Thyroid gland (tissue), 4 donors: ENCODE data around the gene FKBP10. TPM values are rescaled to one million over a fixed set of nuclear protein-coding genes. Genes with fewer than 3 reads are reported as not detected.

Experiments
- DNase-seq, 2 donors: peaks; one replicate each; pipeline ENCODE4 v3.0.0-alpha.2; 2019
- H3K27ac ChIP-seq, 3 donors: fragments of 200-600 bp; sonication (generic); 1 replicate in 2 of 3; 2 replicates in 1 of 3; pipeline ENCODE4 v1.5.1; 2016 to 2019; ENCODE audit warnings: mild to moderate bottlenecking in 1 of 3, moderate library complexity in 1 of 3
- H3K27me3 ChIP-seq: fragments of 200-600 bp; sonication (generic); one replicate; pipeline ENCODE4 v1.5.1; 2019
- H3K36me3 ChIP-seq, 2 donors: fragments of 200-600 bp; sonication (generic); one replicate each; pipeline ENCODE4 v1.5.1; 2016 to 2019
- H3K4me1 ChIP-seq, 2 donors: fragments of 200-600 bp; sonication (generic); one replicate each; pipeline ENCODE4 v1.5.1; 2017 to 2019
- H3K4me3 ChIP-seq, 3 donors: fragments of 200-600 bp; sonication (generic); replicated peaks in 1 of 3; 1 replicate in 2 of 3; 2 replicates in 1 of 3; pipeline ENCODE4 v1.5.1; 2016; ENCODE audit warnings: mild to moderate bottlenecking in 1 of 3
- H3K9me3 ChIP-seq: fragments of 200-600 bp; sonication (generic); one replicate; pipeline ENCODE4 v1.5.1; 2017
- CTCF ChIP-seq, 6 experiments: fragments of 200-600 bp in 3 of 6; fragments of 450-650 bp in 3 of 6; sonication (generic) in 3 of 6; IDR thresholded peaks; one replicate each; pipeline ENCODE4 v1.5.1; 2016 to 2019; ENCODE audit warnings: antibody characterized with exemption in 6 of 6, mild to moderate bottlenecking in 2 of 6, inconsistent platforms in 1 of 6, moderate library complexity in 1 of 6
- POLR2A ChIP-seq, 2 donors: fragments of 450-650 bp; IDR thresholded peaks; one replicate each; pipeline ENCODE4 v1.6.1; 2017; ENCODE audit warnings: antibody characterized with exemption in 2 of 2, mild to moderate bottlenecking in 2 of 2, moderate library complexity in 1 of 2
- whole genome bisulfite sequencing, 2 donors: methylation state at CpG; one replicate each; pipeline ENCODE4 v1.1.5; 2017; 5-methylcytosine and 5-hydroxymethylcytosine counted together
- intact Hi-C: fragments of 100-400 bp; cut with DNase I; formaldehyde crosslinking; loops from one replicate; pipeline ENCODE4 v1.15.1; 2023
- small RNA-seq: library from RNA; depleted of rRNA; stranded (forward); fragments of <200 nt; gene quantifications from one replicate; pipeline ENCODE3, GENCODE V24; 2016
- total RNA-seq, 4 donors: library from RNA; depleted of rRNA; stranded (reverse); fragments of >200 nt; gene quantifications; one replicate each; pipeline ENCODE4 v1.2.3, GENCODE V29; 2016

Gene FKBP10
- total RNA-seq, 4 donors from 2014 or later, result 42.2 to 75.3 (median 60.4) TPM

- Histone ChIP-seq H3K27ac (peak overlapping the region in 1 of 3 donors; percentile 66), H3K4me1 (peaks cover 0 to 4% of the 10 kb centered on the region in 2 donors), H3K4me3 (no peak overlapping the region), H3K9me3 (no peaks in the 10 kb centered on the region), H3K27me3 (no peaks in the 10 kb centered on the region), H3K36me3 (peaks cover 7 to 21% of the 10 kb centered on the region in 2 donors)
- intact Hi-C loops, result no loop called here
- 92 to 95% methylated on average over 7 of the region's 7 CpGs for WGBS, 2 donors
- TF ChIP-seq POLR2A (IDR thresholded peaks at IDR 0.05) (no peak), CTCF (IDR thresholded peaks at IDR 0.05) (no peak)
- no peak for DNase-seq
Observed at GRCh38 chr17:41870627-41871026, 57.8 kb downstream of the FKBP10 start.

GRCh38 chr17:41871789-41872188 lies 59.0 kb downstream of the FKBP10 start:
- DNase-seq, result no peak
- no peaks in the 10 kb centered on the region for H3K9me3 ChIP-seq
- H3K4me3 ChIP-seq, result no peak overlapping the region
- TF ChIP-seq CTCF (IDR thresholded peaks at IDR 0.05) (no peak), POLR2A (IDR thresholded peaks at IDR 0.05) (no peak)
- H3K27ac ChIP-seq, result no peak overlapping the region
- no peaks in the 10 kb centered on the region for H3K27me3 ChIP-seq
- peaks cover 0 to 4% of the 10 kb centered on the region in 2 donors for H3K4me1 ChIP-seq
- WGBS, 2 donors, result 88 to 90% methylated on average over 9 to 10 of the region's 10 CpGs
- intact Hi-C loops, result no loop called here
- H3K36me3 ChIP-seq, result peaks cover 8 to 21% of the 10 kb centered on the region in 2 donors

Small RNAs within 50 kb of the gene (small RNA-seq; reads per million reads assigned to genes)
- gene AC125257.2, result not detected

Other genes starting within 250 kb of the FKBP10 start
- gene KRT9, start 240.9 kb upstream of the FKBP10 start, total RNA-seq, result not detected
- gene KRT14, start 226.1 kb upstream of the FKBP10 start, total RNA-seq, result 10 to 100 TPM in 1 of 4 donors, under 1 TPM in 1, not detected in 2; 0.22 to 12.4 TPM
- 1 to 10 TPM in 2 of 4 donors, not detected in 2; 1.3 to 2.0 TPM for gene KRT16, start 200.2 kb upstream of the FKBP10 start, total RNA-seq
- under 1 TPM in 1 of 4 donors, not detected in 3; 0.56 TPM for gene KRT17, start 188.4 kb upstream of the FKBP10 start, total RNA-seq
- 100 to 1,000 TPM; 119 to 171 (median 145) TPM for gene EIF1, start 124.1 kb upstream of the FKBP10 start, total RNA-seq
- not detected for gene GAST, start 100.7 kb upstream of the FKBP10 start, total RNA-seq
- gene HAP1, start 78.4 kb upstream of the FKBP10 start, total RNA-seq, result 10 to 100 TPM in 1 of 4 donors, 1 to 10 TPM in 2, under 1 TPM in 1; 0.94 to 12.7 (median 1.9) TPM
- 100 to 1,000 TPM; 127 to 356 (median 250) TPM for gene JUP, start 26.3 kb upstream of the FKBP10 start, total RNA-seq
- 10 to 100 TPM; 24.5 to 59.2 (median 34.9) TPM for gene P3H4, start 1.1 kb upstream of the FKBP10 start, total RNA-seq
- gene NT5C3B, start 23.2 kb downstream of the FKBP10 start, total RNA-seq, result 100 to 1,000 TPM in 2 of 4 donors, 10 to 100 TPM in 2; 97.3 to 132 (median 110) TPM
- 1 to 10 TPM in 1 of 4 donors, under 1 TPM in 1, not detected in 2; 0.33 to 1.6 TPM for gene KLHL10, start 24.8 kb downstream of the FKBP10 start, total RNA-seq
- gene KLHL11, start 52.4 kb downstream of the FKBP10 start, total RNA-seq, result 10 to 100 TPM; 46.0 to 60.7 (median 46.9) TPM
- 10 to 100 TPM; 62.6 to 85.2 (median 78.8) TPM for gene ACLY, start 105.9 kb downstream of the FKBP10 start, total RNA-seq
- 1 to 10 TPM; 3.0 to 8.2 (median 3.8) TPM for gene ODAD4, start 117.6 kb downstream of the FKBP10 start, total RNA-seq
- 10 to 100 TPM; 41.8 to 65.2 (median 53.8) TPM for gene CNP, start 153.8 kb downstream of the FKBP10 start, total RNA-seq
- 10 to 100 TPM; 62.6 to 84.0 (median 65.6) TPM for gene DNAJC7, start 204.4 kb downstream of the FKBP10 start, total RNA-seq
- 10 to 100 TPM; 23.6 to 34.6 (median 26.6) TPM for gene NKIRAS2, start 207.1 kb downstream of the FKBP10 start, total RNA-seq
- gene C17orf113, start 237.6 kb downstream of the FKBP10 start, total RNA-seq, result 1 to 10 TPM; 1.2 to 3.7 (median 2.1) TPM